ENCODE data around the gene TIMM9.
"Not testable (repeated sequence)": the region's sequence is repeated elsewhere in the genome, so short reads cannot be mapped to it uniquely, and the experiment has no call there.

TIMM9 gene

DNA sequence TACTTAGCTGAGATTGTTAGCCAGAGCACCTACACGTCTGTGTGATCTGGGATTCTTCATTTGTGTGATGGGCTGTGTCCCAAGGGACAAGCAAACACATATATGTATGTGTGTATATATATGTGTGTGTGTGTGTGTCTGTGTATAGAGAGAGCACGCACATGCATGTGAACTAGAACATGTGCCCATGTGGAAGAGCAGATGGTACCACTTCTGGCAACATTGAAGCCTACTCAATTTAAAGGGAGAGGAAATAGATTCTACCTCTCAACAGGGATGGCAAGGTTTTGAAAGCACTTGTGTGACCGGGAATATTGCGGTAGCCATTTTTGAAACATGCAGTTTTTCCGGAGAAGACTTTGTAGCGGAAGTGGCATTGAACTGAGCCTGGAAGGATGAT, 30.2 kb downstream of the TIMM9 start:
- no peak for DNase-seq

DNA sequence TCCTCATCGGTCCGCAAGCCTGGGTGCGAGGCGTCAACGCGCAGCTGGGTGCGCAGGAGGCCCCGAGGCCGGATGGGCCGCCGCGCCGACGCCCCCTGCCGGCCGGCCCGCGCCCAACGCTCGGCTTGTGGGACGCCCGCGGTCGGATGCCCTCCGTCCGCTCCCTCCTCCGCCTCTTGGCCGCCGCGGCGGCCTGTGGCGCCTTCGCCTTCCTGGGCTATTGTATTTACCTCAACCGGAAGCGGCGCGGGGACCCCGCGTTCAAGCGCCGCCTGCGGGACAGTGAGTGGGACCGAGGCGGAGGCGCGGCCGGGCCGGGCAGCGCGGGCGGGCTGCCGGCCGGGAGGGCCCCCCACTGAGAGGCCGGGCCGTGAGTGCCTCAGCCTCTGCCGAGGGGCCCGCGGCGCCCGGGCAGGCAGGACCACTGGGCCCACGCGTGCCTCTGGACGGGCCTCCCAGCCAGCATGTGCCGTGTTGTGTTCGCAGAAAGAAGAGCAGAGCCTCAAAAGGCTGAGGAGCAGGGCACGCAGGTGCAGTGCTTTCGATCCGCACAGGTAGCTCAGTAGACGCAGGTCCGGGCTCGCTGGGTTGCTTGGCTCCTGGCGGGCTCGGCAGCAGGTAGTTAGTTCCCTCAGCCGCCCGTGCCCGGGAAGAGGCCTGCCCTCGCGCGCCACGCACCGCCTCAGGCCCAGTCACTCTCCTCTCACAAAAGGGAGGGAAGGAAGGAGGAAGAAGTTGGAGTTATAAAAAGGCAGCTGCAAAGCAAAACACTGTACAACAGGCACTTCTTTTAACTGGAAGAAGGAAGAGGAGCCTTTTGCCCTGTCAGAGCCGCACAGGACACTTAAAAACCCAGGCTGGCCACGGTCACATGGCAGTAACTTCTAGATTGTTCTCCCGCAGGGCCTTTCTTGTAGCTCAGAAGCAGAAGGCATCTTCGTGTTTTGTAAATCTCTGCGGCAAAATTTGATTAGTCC, 31.2 kb downstream of the TIMM9 start, which contains the start of gene TOMM20L:
Gene TOMM20L (plus strand): TSS at position 119 of the 977 bp plus-strand sequence. CDS start 28 bp downstream, at position 147.
- DNase-seq = peak; percentile 64 to 76

- no peak for DNase-seq
These were observed 31.8 kb downstream of the TIMM9 start for GRCh38 chr14:58395562-58395811.

GRCh38 chr14:58390830-58391229, 36.5 kb downstream of the TIMM9 start:
- DNase-seq = no peak

DNA sequence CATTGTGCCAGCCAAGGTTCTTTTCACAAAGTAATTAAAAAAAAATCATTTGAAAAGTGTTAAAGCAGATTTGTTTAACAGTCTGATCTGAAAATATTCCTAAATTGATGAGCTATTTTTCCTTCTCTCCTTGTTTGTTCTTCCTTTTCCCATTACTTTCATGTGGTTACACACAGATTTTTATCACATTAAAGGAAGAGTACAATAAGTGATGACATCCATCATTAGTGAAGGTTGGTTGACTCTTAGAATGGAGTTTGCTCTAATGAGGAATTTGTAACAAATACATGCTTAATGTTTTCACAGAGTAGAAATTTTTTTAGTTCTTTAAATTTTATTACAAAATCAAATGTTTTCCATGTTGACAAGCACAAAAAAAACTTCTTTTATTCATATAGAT, 50.5 kb downstream of the TIMM9 start:
- no peak for DNase-seq

DNA sequence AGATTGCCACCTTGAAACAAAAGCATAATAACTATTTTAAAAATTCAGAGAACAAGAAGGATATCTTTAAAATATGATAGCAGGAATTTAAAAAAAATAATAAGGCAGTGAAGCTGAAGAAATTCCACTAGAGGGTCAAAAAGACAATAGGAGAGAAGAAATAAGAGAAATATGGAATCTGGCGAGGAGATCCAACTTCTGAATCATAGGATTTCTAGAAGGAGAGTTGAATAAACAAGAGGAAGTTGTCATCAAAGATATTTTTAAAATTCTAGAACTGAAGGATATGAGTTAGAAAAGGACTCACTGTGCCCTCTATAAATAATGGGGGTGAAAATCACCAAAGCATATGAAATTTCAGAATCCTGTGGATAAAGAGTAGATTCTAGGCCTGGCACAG, 58.4 kb downstream of the TIMM9 start:
- no peak for DNase-seq

DNA sequence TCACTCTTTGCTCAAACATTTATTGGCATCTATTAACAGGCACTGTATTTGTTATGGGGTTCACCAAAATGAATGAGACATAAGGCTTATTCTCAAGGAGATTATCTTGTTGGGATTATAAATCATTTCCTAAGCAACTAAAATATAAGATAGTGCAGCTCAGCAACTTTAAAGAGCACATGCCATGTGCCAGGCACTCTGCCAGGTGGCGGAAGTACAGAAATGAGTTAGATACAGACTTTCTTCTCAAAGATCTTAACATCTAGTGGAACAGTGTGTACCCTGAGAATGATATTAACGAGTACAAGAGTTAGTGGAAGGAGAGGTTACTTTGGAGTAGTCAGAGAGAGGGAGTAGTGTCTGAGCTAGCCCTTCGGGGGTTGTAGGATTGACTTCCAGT, 60.0 kb downstream of the TIMM9 start:
- DNase-seq = no peak

DNA sequence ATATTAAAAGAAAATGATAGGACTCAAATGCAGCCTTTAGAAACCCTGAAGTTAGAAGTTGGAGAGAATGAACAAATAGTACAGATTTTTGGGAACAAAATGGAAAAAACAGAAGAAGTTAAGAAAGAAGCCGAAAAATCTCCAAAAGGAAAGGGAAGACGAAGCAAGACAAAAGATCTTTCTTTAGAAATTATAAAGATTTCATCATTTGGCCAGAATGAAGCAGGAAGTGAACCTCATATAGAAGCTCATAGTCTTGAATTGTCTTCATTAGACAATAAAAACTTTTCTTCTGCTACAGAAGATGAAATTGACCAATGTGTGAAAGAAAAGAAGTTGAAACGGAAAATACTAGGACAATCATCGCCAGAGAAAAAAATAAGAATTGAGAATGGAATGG, 63.0 kb downstream of the TIMM9 start:
- DNase-seq = no peak

- DNase-seq = no peak
These were observed 64.4 kb downstream of the TIMM9 start for GRCh38 chr14:58362798-58363412.

- DNase-seq = not testable (repeated sequence)
These were observed 65.1 kb downstream of the TIMM9 start for GRCh38 chr14:58362272-58362671.

All from stimulated activated CD4-positive, alpha-beta T cell treated with anti-CD3 and anti-CD28 coated beads, Interleukin-2, amount 100 ng/mL, for 48 hours (primary cell).